Tibial artery (tissue), 4 donors: ENCODE data around the gene MLLT1.

ENCODE experiments used
- DNase-seq, 2 donors: peaks; one replicate each; pipeline ENCODE4 v3.0.0-alpha.2; 2019
- H3K27ac ChIP-seq, 2 donors: fragments of 200-600 bp; sonication (generic) in 1 of 2; 1 replicate in 1 of 2; 2 replicates in 1 of 2; pipeline ENCODE4 v1.5.1; 2018 to 2019; ENCODE audit warnings: mild to moderate bottlenecking in 1 of 2
- H3K27me3 ChIP-seq, 2 donors: fragments of 200-600 bp; sonication (generic) in 1 of 2; one replicate each; pipeline versions ENCODE4 v1.5.1 to v1.6.0; 2016 to 2019
- H3K36me3 ChIP-seq, 3 donors: fragments of 200-600 bp; sonication (generic) in 2 of 3; one replicate each; pipeline ENCODE4 v1.5.1; 2016 to 2019; ENCODE audit warnings: mild to moderate bottlenecking in 2 of 3
- H3K4me1 ChIP-seq, 4 donors: fragments of 200-600 bp; sonication (generic) in 2 of 4; 1 replicate in 3 of 4; 2 replicates in 1 of 4; pipeline ENCODE4 v1.5.1; 2016 to 2019
- H3K4me3 ChIP-seq, 2 donors: fragments of 200-600 bp; sonication (generic) in 1 of 2; 1 replicate in 1 of 2; 2 replicates in 1 of 2; pipeline ENCODE4 v1.5.1; 2018 to 2019; ENCODE audit warnings: mild to moderate bottlenecking in 2 of 2
- H3K9me3 ChIP-seq, 3 donors: fragments of 200-600 bp; sonication (generic) in 1 of 3; one replicate each; pipeline ENCODE4 v1.5.1; 2016 to 2019
- CTCF ChIP-seq, 2 experiments: fragments of 200-600 bp in 1 of 2; fragments of 450-650 bp in 1 of 2; IDR thresholded peaks; one replicate each; pipeline ENCODE4 v1.5.1; 2017 to 2019; ENCODE audit warnings: antibody characterized with exemption in 2 of 2, mild to moderate bottlenecking in 1 of 2, moderate library complexity in 1 of 2
- intact Hi-C: fragments of 100-400 bp; cut with DNase I; formaldehyde crosslinking; loops from one replicate; pipeline ENCODE4 v1.15.0; 2023; ENCODE audit warnings: low total_unique reads

MLLT1 gene

GRCh38 chr19:6253954-6254733 lies 25.6 kb downstream of the MLLT1 start:
- no peak for DNase-seq
- no peak for TF ChIP-seq CTCF (IDR thresholded peaks at IDR 0.05)
- Histone ChIP-seq H3K27ac (no peak overlapping the region), H3K9me3 (no peaks in the 10 kb centered on the region), H3K4me3 (no peak overlapping the region), H3K36me3 (peaks cover 0 to 17% (median 10%) of the 10 kb centered on the region in 3 donors), H3K4me1 (peaks cover 0 to 11% (median 8%) of the 10 kb centered on the region in 4 donors), H3K27me3 (no peaks in the 10 kb centered on the region)
- intact Hi-C loops: no loop called here

- Histone ChIP-seq H3K4me3 (no peak overlapping the region), H3K36me3 (peaks cover 0 to 8% (median 5%) of the 10 kb centered on the region in 3 donors), H3K9me3 (no peaks in the 10 kb centered on the region), H3K4me1 (peaks cover 0 to 19% (median 12%) of the 10 kb centered on the region in 4 donors), H3K27ac (no peak overlapping the region), H3K27me3 (no peaks in the 10 kb centered on the region)
- DNase-seq: no peak
- intact Hi-C loops: no loop called here
- TF ChIP-seq CTCF (IDR thresholded peaks at IDR 0.05): no peak
Observed at GRCh38 chr19:6252066-6252465, 27.7 kb downstream of the MLLT1 start.

- peaks cover 0 to 8% (median 0%) of the 10 kb centered on the region in 3 donors for H3K36me3 ChIP-seq
- intact Hi-C loops: no loop called here
- no peak for TF ChIP-seq CTCF (IDR thresholded peaks at IDR 0.05)
- DNase-seq: no peak
- no peak overlapping the region for H3K4me3 ChIP-seq
- peaks cover 0 to 19% (median 12%) of the 10 kb centered on the region in 4 donors for H3K4me1 ChIP-seq
- H3K9me3 ChIP-seq: no peaks in the 10 kb centered on the region
- H3K27me3 ChIP-seq: no peaks in the 10 kb centered on the region
- H3K27ac ChIP-seq: no peak overlapping the region
Observed at GRCh38 chr19:6250909-6251308, 28.9 kb downstream of the MLLT1 start.

- Histone ChIP-seq H3K4me3 (no peak overlapping the region), H3K27ac (no peak overlapping the region), H3K27me3 (no peaks in the 10 kb centered on the region), H3K4me1 (peaks cover 0 to 19% (median 12%) of the 10 kb centered on the region in 4 donors), H3K9me3 (no peaks in the 10 kb centered on the region), H3K36me3 (peaks cover 0 to 8% (median 0%) of the 10 kb centered on the region in 3 donors)
- DNase-seq: no peak
- intact Hi-C loops: no loop called here
- no peak for TF ChIP-seq CTCF (IDR thresholded peaks at IDR 0.05)
Observed at GRCh38 chr19:6250024-6250615, 29.7 kb downstream of the MLLT1 start.

GRCh38 chr19:6249296-6249695 lies 30.5 kb downstream of the MLLT1 start:
- Histone ChIP-seq H3K36me3 (peaks cover 0 to 8% (median 0%) of the 10 kb centered on the region in 3 donors), H3K9me3 (no peaks in the 10 kb centered on the region), H3K27ac (no peak overlapping the region), H3K4me1 (peaks cover 0 to 19% (median 12%) of the 10 kb centered on the region in 4 donors), H3K27me3 (no peaks in the 10 kb centered on the region), H3K4me3 (no peak overlapping the region)
- DNase-seq: no peak
- intact Hi-C loops: no loop called here
- TF ChIP-seq CTCF (IDR thresholded peaks at IDR 0.05): no peak
